Aortic smooth muscle cell (primary cell): ENCODE measurements around the gene PCDHGB3. TPM values are rescaled to one million over a fixed set of nuclear protein-coding genes. Genes with fewer than 3 reads are reported as not detected.

Experiments
- total RNA-seq: library from RNA; depleted of rRNA; stranded (reverse); fragments of >200 nt; gene quantifications from 2 replicates; pipeline ENCODE4 v1.2.3, GENCODE V29; 2014

The PCDHGB3 gene
- total RNA-seq, result 5.7 and 8.4 TPM in 2 replicates

DNA sequence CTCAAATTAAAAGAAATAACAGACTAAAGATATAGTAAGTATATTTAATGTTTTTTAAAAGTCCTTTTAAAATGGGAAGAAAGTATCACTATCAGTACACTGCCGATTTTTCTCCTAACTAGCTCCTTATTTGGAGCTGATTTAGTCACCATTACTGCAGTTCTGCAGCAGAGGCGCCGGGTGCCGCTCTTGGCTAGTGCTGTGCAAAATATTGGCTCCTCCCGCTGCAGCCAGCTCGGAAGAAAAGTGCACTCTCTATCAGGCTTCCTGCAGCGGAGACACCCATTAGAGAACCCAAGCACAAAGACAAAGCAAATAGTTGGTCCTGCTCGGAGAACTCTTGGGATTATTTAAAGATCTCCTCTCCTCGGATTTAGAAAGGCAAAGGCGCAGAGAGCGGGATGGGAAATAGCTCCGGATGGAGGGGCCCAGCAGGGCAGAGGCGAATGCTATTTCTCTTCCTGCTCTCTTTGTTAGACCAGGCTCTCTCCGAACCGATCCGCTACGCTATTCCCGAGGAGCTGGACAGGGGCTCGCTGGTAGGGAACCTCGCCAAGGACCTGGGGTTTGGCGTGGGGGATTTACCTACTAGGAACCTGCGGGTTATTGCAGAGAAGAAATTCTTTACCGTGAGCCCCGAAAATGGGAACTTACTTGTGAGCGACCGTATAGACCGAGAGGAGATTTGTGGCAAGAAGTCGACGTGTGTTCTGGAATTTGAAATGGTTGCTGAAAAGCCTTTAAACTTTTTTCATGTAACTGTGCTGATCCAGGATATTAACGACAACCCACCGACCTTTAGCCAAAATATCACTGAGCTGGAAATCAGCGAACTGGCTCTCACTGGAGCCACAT is at the start of gene PCDHGB3:
Gene PCDHGB3 (plus strand): TSS at position 249 of the 855 bp plus-strand sequence. CDS start 153 bp downstream, at position 402.

GRCh38 chr5:141330299-141331080 is 39.6 kb upstream of the PCDHGB3 start, which contains the start of gene PCDHGA1:
Gene PCDHGA1 (plus strand): TSS chr5:141330514.

DNA sequence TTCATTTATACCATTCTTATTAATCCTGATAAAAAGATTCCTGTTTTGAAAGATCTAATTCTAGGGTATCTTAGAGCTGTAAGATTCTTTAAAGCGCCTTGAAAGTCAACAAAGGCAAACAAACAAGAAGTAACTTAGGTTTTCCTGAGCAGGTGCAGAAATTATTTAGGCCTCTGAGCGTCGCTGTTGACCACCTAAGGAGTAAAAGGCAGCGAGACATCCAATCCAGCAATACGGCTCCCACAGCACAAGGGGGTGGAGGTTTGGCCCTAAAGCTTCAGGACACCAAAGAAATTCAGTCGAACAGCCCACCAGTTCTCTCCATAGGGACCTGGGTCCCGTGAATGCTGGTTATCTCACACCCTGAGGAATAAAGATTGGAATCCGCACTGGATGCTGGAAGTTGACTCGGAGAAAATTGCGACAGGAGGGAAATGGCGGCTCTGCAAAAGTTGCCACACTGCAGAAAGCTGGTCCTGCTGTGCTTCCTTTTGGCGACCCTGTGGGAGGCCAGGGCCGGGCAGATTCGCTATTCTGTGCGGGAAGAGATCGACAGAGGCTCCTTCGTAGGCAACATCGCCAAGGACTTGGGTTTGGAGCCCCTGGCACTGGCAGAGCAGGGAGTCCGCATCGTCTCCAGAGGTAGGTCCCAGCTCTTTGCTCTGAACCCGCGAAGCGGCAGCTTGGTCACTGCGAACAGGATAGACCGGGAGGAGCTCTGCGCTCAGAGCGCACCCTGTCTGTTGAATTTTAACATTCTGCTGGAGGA is 31.3 kb upstream of the PCDHGB3 start, which contains the start of gene PCDHGA2:
Gene PCDHGA2 (plus strand): TSS at position 223 of the 769 bp plus-strand sequence.

DNA sequence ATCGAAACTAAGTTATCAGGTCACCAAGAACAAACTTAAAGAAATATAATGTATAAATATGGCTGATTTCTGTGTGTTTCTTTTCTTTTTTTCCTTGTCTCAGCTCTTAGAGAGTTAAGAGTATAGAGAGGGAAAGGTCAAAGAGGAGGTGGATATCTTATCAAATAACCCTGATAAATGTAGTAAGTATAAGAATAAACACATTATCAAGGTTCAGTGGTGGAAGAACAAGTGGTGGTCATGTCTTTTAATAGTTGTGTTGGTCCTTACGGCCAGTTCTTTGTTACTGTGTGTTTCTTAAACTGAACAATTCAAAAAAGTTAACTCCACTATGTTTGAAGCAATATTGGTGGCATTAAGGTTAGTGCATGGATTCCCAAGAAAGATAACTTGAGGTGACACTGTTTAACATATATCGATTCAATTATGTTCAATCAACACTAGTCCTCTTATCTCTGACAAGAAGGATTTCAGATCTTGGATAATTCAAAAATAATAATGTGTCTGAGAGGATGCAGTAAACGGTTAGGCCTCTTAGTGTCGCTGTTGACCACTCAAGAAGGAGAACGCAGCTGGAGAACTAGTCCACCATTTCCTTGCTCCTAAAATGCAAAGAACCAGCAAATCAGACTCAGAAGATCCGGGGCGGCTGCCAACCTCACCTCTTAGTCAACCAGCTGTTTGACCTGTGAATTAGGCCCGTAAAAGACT is 26.6 kb upstream of the PCDHGB3 start, which contains the start of gene PCDHGA3:
Gene PCDHGA3 (plus strand): TSS at position 588 of the 711 bp plus-strand sequence. CDS start 205 bp downstream, outside the sequence.

GRCh38 chr5:141349917-141350619 is 20.0 kb upstream of the PCDHGB3 start, which contains the start of gene PCDHGB1:
Gene PCDHGB1 (plus strand): TSS chr5:141350099. CDS start chr5:141350261, 162 bp downstream.

DNA sequence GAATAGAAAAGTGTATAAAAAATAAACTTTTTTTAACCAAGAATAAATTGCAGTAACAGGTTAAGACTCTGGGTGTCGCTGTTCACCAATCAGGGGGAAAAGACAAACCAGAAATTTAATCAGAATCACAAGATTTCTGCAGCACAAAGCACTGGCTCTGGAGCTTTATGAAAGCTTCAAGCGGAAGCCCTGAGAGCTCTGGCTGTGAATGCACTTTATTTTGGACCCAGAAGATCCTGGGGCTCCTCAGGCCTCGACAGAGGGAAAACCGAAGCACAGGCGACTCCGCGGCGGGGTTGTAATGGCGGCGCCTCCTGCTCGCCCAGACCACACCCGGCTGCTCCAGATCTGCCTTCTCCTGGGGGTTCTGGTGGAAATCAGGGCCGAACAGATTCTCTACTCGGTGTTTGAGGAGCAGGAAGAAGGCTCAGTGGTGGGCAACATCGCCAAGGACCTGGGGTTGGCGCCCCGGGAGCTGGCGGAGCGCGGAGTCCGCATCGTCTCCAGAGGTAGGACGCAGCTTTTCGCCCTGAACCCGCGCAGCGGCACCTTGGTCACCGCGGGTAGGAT is 15.1 kb upstream of the PCDHGB3 start, which contains the start of gene PCDHGA4:
Gene PCDHGA4 (plus strand): TSS at position 122 of the 570 bp plus-strand sequence. CDS start 87 bp downstream, at position 209.

DNA sequence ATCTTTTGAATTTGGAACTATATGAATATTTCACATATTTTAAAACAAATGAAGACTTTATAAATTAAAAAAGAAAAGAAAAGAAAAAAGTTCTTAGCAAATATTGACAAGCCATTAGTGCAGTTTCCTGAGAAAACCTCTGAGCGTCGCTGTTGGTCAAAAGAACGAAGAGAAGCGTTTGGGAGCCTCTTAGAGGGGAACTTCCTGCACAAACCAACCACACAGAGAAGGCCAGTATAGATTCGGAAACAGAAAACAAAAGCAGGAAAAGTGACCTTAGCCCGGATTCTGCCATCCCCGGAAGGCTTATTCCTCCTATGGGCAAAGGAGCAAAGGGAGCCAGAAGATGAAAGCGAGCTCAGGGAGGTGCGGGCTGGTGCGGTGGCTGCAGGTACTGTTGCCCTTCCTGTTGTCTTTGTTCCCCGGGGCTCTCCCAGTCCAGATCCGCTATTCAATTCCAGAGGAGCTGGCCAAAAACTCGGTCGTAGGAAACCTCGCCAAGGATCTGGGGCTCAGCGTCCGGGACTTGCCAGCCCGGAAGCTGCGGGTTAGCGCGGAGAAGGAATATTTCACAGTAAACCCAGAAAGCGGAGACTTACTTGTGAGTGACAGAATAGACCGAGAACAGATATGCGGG is 10.1 kb upstream of the PCDHGB3 start, which contains the start of gene PCDHGB2:
Gene PCDHGB2 (plus strand): TSS at position 205 of the 637 bp plus-strand sequence. CDS start 142 bp downstream, at position 347.

DNA sequence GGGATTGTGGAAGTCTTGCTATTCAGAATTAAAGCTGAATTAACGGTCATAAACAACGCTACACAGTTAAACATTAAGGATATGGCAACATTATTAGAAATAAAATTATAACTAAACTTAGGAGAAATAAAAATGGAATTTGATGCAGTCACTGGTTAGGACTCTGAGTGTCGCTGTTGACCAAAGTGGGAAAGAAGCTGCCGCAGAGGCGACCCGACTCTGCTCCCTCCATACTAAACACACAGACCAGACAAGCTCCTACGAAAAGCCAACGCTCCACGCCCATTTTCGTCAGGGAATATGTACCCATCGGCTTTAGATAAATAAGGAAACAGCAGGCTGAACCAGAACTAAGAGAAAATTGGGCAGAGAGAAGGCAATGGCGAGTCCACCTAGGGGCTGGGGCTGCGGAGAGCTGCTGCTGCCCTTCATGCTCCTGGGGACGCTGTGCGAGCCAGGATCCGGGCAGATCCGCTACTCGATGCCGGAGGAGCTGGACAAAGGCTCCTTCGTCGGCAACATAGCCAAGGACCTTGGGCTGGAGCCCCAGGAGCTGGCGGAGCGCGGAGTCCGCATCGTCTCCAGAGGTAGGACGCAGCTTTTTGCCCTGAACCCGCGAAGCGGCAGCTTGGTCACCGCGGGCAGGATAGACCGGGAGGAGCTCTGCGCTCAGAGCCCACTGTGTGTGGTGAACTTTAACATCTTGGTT is 5.9 kb upstream of the PCDHGB3 start, which contains the start of gene PCDHGA5:
Gene PCDHGA5 (plus strand): TSS at position 211 of the 709 bp plus-strand sequence. CDS start 169 bp downstream, at position 380.

GRCh38 chr5:141373673-141374317 is 3.8 kb downstream of the PCDHGB3 start, which contains the start of gene PCDHGA6:
Gene PCDHGA6 (plus strand): TSS chr5:141373891. CDS start chr5:141374084, 193 bp downstream.

DNA sequence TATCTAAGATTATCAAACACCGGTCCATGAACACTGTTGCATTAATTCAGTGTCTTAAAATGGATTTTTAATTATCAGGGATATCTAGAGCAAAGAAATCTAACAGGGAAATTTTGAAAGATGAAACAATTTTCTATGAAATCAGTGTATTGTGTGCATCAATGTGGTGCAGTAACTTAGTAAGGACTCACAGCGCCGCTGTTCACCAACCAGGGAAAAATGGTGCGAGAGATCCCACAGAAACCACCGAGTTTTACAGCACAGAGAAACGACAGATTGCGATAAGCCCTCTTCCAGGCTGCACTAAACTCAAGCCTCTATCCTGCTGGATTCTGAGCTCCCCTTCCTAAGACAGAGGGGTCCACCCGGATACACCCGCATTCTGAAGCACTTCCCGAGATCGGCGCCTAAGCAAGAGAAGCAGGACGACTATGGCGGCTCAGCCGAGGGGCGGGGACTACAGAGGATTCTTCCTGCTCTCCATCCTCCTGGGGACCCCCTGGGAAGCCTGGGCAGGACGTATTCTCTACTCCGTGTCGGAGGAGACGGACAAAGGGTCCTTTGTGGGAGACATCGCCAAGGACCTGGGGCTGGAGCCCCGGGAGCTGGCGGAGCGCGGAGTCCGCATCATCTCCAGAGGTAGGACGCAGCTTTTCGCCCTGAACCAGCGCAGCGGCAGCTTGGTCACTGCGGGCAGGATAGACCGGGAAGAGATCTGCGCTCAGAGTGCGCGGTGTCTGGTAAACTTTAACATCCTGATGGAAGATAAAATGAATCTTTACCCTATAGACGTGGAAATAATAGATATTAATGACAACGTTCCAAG is 12.6 kb downstream of the PCDHGB3 start, which contains the start of gene PCDHGA7:
Gene PCDHGA7 (plus strand): TSS at position 274 of the 826 bp plus-strand sequence. CDS start 158 bp downstream, at position 432.

DNA sequence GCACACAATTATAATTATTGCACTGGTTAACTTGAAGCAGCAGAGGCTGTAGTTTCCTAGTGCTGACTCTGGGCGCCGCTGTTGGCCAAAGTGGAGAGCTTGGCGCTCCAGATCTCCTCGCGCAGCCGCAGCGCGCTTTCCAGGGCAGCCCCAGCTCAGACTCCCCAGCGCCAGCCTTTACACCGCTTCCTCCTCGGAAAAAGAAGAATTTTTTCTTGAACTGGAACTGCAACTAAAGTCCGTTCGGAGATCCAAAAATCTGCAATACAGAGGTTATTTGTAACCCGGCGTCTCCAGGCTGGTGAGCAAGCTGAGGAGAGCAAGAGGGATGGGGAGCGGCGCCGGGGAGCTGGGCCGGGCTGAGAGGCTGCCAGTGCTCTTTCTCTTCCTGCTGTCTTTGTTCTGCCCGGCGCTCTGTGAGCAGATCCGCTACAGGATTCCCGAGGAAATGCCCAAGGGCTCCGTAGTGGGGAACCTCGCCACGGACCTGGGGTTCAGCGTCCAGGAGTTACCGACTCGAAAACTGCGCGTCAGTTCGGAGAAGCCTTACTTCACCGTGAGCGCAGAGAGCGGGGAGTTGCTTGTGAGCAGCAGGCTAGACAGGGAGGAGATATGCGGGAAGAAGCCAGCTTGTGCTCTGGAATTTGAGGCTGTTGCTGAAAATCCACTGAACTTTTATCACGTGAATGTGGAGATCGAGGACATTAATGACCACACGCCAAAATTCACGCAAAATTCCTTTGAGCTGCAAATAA is 17.7 kb downstream of the PCDHGB3 start, which contains the start of gene PCDHGB4:
Gene PCDHGB4 (plus strand): TSS at position 142 of the 755 bp plus-strand sequence. CDS start 187 bp downstream, at position 329.

DNA sequence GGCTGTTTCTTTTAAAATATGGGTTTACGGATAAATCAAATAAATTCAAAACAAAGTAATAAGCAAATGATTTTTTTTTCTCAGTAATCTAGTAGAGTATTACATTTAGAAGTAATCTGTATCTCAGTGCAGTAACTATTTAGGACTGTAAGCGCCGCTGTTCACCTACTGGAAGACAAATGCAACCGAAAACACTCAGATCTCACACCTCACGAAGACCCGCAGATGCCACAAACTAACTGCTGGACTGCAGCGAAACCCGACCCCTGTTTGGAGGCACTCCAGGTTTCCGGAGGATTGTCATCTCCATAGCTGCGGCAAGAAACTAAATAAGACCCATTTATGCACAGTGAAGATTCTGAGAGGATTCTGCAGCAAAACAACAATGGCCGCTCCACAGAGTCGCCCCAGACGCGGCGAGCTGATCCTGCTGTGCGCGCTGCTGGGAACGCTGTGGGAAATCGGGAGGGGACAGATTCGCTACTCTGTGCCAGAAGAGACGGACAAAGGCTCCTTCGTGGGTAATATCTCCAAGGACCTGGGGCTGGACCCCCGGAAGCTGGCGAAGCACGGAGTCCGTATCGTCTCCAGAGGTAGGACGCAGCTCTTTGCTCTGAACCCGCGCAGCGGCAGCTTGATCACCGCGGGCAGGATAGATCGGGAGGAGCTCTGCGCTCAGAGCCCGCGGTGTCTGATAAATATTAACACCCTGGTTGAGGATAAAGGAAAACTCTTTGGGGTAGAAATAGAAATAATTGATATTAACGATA is 22.6 kb downstream of the PCDHGB3 start, which contains the start of gene PCDHGA8:
Gene PCDHGA8 (plus strand): TSS at position 205 of the 770 bp plus-strand sequence. CDS start 181 bp downstream, at position 386.

GRCh38 chr5:141397756-141398551 is 27.9 kb downstream of the PCDHGB3 start, which contains the start of gene PCDHGB5:
Gene PCDHGB5 (plus strand): TSS chr5:141397947. CDS start chr5:141398128, 181 bp downstream.

DNA sequence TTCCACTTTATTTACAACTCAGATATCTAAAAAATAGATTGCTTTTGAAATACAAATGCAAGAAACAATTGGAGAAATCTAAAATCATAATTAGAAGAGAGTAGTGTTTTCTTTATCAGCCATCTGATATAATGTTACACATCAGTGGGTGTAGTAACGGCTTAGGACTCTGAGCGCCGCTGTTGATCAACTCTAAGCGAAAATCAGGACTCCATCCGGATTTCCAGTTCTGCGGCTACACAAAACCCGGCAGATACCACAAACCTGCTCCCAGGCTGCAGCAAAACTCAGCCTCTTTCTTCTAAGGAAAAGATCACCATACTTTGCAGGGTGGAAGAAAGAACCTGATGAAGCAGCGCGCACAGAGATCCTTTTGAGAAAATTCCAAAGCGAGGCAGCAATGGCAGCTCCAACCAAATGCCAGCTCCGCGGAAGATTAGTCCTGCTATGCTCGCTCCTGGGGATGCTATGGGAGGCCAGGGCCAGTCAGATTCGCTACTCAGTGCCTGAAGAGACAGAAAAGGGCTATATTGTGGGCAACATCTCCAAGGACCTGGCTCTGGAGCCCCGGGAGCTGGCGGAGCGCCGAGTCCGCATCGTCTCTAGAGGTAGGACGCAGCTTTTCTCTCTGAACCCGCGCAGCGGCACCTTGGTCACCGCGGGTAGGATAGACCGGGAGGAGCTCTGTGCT is 32.7 kb downstream of the PCDHGB3 start, which contains the start of gene PCDHGA9:
Gene PCDHGA9 (plus strand): TSS at position 226 of the 691 bp plus-strand sequence. CDS start 175 bp downstream, at position 401.

